GM23248 (cell line): ENCODE results near the gene EPG5.

Source experiments
- EZH2 ChIP-seq: fragments of 200-600 bp; sonication (generic); IDR thresholded peaks from 2 replicates; pipeline ENCODE4 v1.6.1; 2018; ENCODE audit warnings: antibody characterized with exemption, mild to moderate bottlenecking; ENCODE audit not compliant: insufficient read depth, poor library complexity, severe bottlenecking
- EZH2phosphoT487 ChIP-seq: fragments of 200-600 bp; sonication (generic); IDR thresholded peaks from 2 replicates; pipeline ENCODE4 v1.6.1; 2018; ENCODE audit warnings: antibody characterized with exemption, moderate library complexity, mild to moderate bottlenecking, low read depth; ENCODE audit not compliant: insufficient read depth

DNA sequence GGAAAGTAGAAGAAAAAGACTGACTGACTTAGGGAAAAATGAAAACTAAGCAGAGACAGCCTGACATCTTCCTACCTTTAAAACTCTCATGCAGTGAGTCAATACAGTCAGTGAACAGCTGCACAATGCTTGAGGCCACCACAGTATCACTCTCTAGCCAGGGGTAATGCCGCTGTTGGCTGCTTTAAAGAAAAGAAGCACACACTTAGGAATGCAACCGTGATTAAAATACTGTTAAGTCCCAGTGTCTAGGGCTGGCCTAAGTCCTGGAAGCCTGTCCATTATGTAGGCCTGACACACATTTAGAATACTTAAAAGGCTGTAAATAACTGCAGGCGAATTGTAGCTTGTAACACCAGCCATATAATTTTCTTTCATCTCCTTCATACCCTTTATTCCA is 91.0 kb downstream of the EPG5 start:
- TF ChIP-seq EZH2 (no peak), EZH2phosphoT487 (no peak)
